DMS53 (cell line): Measurements from ENCODE around the gene C7.
"Not testable (repeated sequence)": the region's sequence is repeated elsewhere in the genome, so short reads cannot be mapped to it uniquely, and the experiment has no call there.

Experiments used
- DNase-seq: peaks from one replicate; lab custom pipeline; 2025; lab: John Stamatoyannopoulos, UW

C7 gene

GRCh38 chr5:40991168-40991980, 82.1 kb downstream of the C7 start:
- no peak for DNase-seq

- DNase-seq: no peak
Observed at GRCh38 chr5:40991981-40992559, 82.8 kb downstream of the C7 start.

- DNase-seq: no peak
Observed at GRCh38 chr5:40995801-40996586, 86.7 kb downstream of the C7 start.

GRCh38 chr5:40999142-40999541, 89.8 kb downstream of the C7 start:
- no peak for DNase-seq

GRCh38 chr5:40999966-41000365, 90.7 kb downstream of the C7 start:
- DNase-seq: no peak

- no peak for DNase-seq
Observed at GRCh38 chr5:41003670-41004376, 94.5 kb downstream of the C7 start.

- no peak for DNase-seq
Observed at GRCh38 chr5:41004931-41005330, 95.6 kb downstream of the C7 start.

- peak; percentile 5 for DNase-seq
Observed at GRCh38 chr5:41009232-41009631, 99.9 kb downstream of the C7 start.

- DNase-seq: no peak
Observed at GRCh38 chr5:41010572-41010971, 101.3 kb downstream of the C7 start.

- DNase-seq: no peak
Observed at GRCh38 chr5:41012318-41012717, 103.0 kb downstream of the C7 start.

GRCh38 chr5:41022600-41022999, 113.3 kb downstream of the C7 start:
- DNase-seq: not testable (repeated sequence)
